Fibroblast of villous mesenchyme (primary cell): Measurements from ENCODE around the gene KHDC3L. TPM values are rescaled to one million over a fixed set of nuclear protein-coding genes. Genes with fewer than 3 reads are reported as not detected.

ENCODE experiments used
- DNase-seq: peaks from one replicate; pipeline ENCODE4 v3.0.0-alpha.2; 2010; ENCODE audit warnings: low read depth
- H3K4me3 ChIP-seq: 2 replicates; pipeline ENCODE4 v1.5.1; 2011; ENCODE audit warnings: low read depth, mild to moderate bottlenecking, low read length
- CTCF ChIP-seq: IDR thresholded peaks from 2 replicates; pipeline ENCODE4 v1.5.1; 2012; ENCODE audit warnings: low read depth, mild to moderate bottlenecking, low read length; ENCODE audit not compliant: insufficient read depth
- total RNA-seq: library from RNA; depleted of rRNA; stranded (reverse); fragments of >200 nt; gene quantifications from 2 replicates; pipeline ENCODE4 v1.2.3, GENCODE V29; 2012

KHDC3L gene
- total RNA-seq: not detected in 2 replicates

- no peak for DNase-seq
- no peak for TF ChIP-seq CTCF
- no peak within 1 kb of the TSS for H3K4me3 ChIP-seq
Observed at GRCh38 chr6:73362358-73362757, at the start of gene KHDC3L. Gene KHDC3L, plus strand, starts transcription at chr6:73362658. Its CDS starts 72 bp downstream, at chr6:73362730.

GRCh38 chr6:73314577-73315492 lies 47.6 kb upstream of the KHDC3L start:
- no peak for TF ChIP-seq CTCF
- H3K4me3 ChIP-seq: peak overlapping the region; percentile 33
- DNase-seq: no peak

GRCh38 chr6:73323323-73323722 lies 39.1 kb upstream of the KHDC3L start:
- no peak for DNase-seq
- no peak overlapping the region for H3K4me3 ChIP-seq
- TF ChIP-seq CTCF: no peak

GRCh38 chr6:73325656-73326055 lies 36.8 kb upstream of the KHDC3L start:
- TF ChIP-seq CTCF: no peak
- H3K4me3 ChIP-seq: no peak overlapping the region
- DNase-seq: no peak

- no peak overlapping the region for H3K4me3 ChIP-seq
- TF ChIP-seq CTCF: no peak
- DNase-seq: no peak
Observed at GRCh38 chr6:73328790-73329189, 33.7 kb upstream of the KHDC3L start.

GRCh38 chr6:73329201-73329600 lies 33.3 kb upstream of the KHDC3L start:
- no peak for TF ChIP-seq CTCF
- H3K4me3 ChIP-seq: no peak overlapping the region
- DNase-seq: no peak
